MM.1S (cell line): ENCODE data around the gene PKD1.

Experiments used
- DNase-seq: peaks from one replicate; pipeline ENCODE4 v3.0.0-alpha.2; 2015
- H2AFZ ChIP-seq: fragments of 300-600 bp; sonication (generic); 2 replicates; pipeline ENCODE4 v1.6.0; 2016; ENCODE audit warnings: antibody characterized with exemption, low read length
- H3F3A ChIP-seq: fragments of 300-600 bp; sonication (generic); 2 replicates; pipeline ENCODE4 v1.6.1; 2016; ENCODE audit warnings: mild to moderate bottlenecking, antibody characterized with exemption, low read length, moderate library complexity, mixed read lengths; ENCODE audit not compliant: insufficient read depth
- H3K27ac ChIP-seq: fragments of 300-600 bp; sonication (generic); 2 replicates; pipeline ENCODE4 v1.5.1; 2016; ENCODE audit warnings: mild to moderate bottlenecking, low read length
- H3K27me3 ChIP-seq: fragments of 300-600 bp; sonication (generic); replicated peaks from 2 replicates; pipeline ENCODE4 v1.6.0; 2016; ENCODE audit warnings: low read length; ENCODE audit not compliant: insufficient read depth
- H3K36me3 ChIP-seq: fragments of 300-600 bp; sonication (generic); replicated peaks from 2 replicates; pipeline ENCODE4 v1.6.1; 2016; ENCODE audit warnings: mild to moderate bottlenecking, low read length, mixed read lengths; ENCODE audit not compliant: insufficient read depth
- H3K4me1 ChIP-seq: fragments of 300-600 bp; sonication (generic); 2 replicates; pipeline ENCODE4 v1.6.1; 2016; ENCODE audit warnings: low read length, mixed read lengths
- H3K4me2 ChIP-seq: fragments of 300-600 bp; sonication (generic); 2 replicates; pipeline ENCODE4 v1.6.0; 2016; ENCODE audit warnings: low read depth, low read length
- H3K4me3 ChIP-seq: fragments of 300-600 bp; sonication (generic); 2 replicates; pipeline ENCODE4 v1.5.1; 2016; ENCODE audit warnings: low read length, mixed read lengths
- H3K79me2 ChIP-seq: fragments of 300-600 bp; sonication (generic); 2 replicates; pipeline ENCODE4 v1.6.1; 2016; ENCODE audit warnings: mixed run types, low read length, mixed read lengths
- H3K9ac ChIP-seq: fragments of 300-600 bp; sonication (generic); 2 replicates; pipeline ENCODE4 v1.6.1; 2016; ENCODE audit warnings: low read length, mixed read lengths
- H3K9me2 ChIP-seq: fragments of 300-600 bp; sonication (generic); replicated peaks from 2 replicates; pipeline ENCODE4 v1.6.1; 2016; ENCODE audit warnings: mild to moderate bottlenecking, low read length, mixed read lengths; ENCODE audit not compliant: insufficient read depth
- H3K9me3 ChIP-seq: fragments of 300-600 bp; sonication (generic); replicated peaks from 2 replicates; pipeline ENCODE4 v1.6.1; 2016; ENCODE audit warnings: mild to moderate bottlenecking, low read length, mixed read lengths; ENCODE audit not compliant: insufficient read depth
- H4K20me1 ChIP-seq: fragments of 300-600 bp; sonication (generic); 2 replicates; pipeline ENCODE4 v1.6.1; 2016; ENCODE audit warnings: mild to moderate bottlenecking, low read length, moderate library complexity, mixed read lengths; ENCODE audit not compliant: insufficient read depth
- EZH2 ChIP-seq: fragments of 300-600 bp; sonication (generic); optimal IDR thresholded peaks from 2 replicates; pipeline ENCODE3; 2017; ENCODE audit warnings: low read depth, mild to moderate bottlenecking, antibody characterized with exemption, low read length, mixed read lengths
- EZH2phosphoT487 ChIP-seq: fragments of 300-600 bp; sonication (generic); IDR thresholded peaks from 2 replicates; pipeline ENCODE4 v1.6.1; 2018; ENCODE audit warnings: antibody characterized with exemption, low read length
- TF ChIP-seq, protein P1 (sequence below): fragments of 300-600 bp; sonication (generic); IDR thresholded peaks from 2 replicates; pipeline ENCODE4 v1.5.1; 2016; ENCODE audit warnings: antibody characterized with exemption, low read length, mixed read lengths

PKD1 gene

DNA sequence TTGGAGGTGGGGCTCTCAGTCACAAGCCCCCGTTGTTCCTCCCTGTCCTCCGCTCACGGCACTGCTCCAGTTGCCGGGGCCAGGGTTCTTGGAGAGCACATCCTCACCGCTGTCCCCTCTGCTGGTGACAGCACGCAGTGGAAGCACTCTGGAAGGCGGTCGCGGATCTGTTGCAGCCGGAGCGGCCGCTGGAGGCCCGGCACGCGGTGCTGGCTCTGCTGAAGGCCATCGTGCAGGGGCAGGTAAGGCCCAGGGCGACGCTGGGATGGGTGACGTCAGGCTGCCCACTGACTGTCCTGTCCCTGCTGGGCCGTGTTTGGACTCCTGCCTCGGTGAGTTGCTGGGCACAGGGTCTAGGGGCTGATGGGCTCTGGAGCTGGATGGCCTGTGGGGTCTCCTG is 82.5 kb downstream of the PKD1 start:
- H3F3A ChIP-seq, result no peaks in the 10 kb centered on the region
- H3K4me1 ChIP-seq, result peaks cover 4% of the 10 kb centered on the region
- H3K27me3 ChIP-seq, result no peaks in the 10 kb centered on the region
- no peaks in the 10 kb centered on the region for H3K9me3 ChIP-seq
- H3K9ac ChIP-seq, result no peak overlapping the region
- H3K4me2 ChIP-seq, result no peak overlapping the region
- peaks cover 16% of the 10 kb centered on the region for H3K79me2 ChIP-seq
- no peak overlapping the region for H3K27ac ChIP-seq
- H2AFZ ChIP-seq, result no peak overlapping the region
- TF ChIP-seq, protein P1, sequence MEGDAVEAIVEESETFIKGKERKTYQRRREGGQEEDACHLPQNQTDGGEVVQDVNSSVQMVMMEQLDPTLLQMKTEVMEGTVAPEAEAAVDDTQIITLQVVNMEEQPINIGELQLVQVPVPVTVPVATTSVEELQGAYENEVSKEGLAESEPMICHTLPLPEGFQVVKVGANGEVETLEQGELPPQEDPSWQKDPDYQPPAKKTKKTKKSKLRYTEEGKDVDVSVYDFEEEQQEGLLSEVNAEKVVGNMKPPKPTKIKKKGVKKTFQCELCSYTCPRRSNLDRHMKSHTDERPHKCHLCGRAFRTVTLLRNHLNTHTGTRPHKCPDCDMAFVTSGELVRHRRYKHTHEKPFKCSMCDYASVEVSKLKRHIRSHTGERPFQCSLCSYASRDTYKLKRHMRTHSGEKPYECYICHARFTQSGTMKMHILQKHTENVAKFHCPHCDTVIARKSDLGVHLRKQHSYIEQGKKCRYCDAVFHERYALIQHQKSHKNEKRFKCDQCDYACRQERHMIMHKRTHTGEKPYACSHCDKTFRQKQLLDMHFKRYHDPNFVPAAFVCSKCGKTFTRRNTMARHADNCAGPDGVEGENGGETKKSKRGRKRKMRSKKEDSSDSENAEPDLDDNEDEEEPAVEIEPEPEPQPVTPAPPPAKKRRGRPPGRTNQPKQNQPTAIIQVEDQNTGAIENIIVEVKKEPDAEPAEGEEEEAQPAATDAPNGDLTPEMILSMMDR, result no peak
- no peak for TF ChIP-seq EZH2
- TF ChIP-seq EZH2phosphoT487, result no peak
- no peak for DNase-seq
- H4K20me1 ChIP-seq, result no peaks in the 10 kb centered on the region
- no peaks in the 10 kb centered on the region for H3K9me2 ChIP-seq
- H3K36me3 ChIP-seq, result no peaks in the 10 kb centered on the region
- no peak overlapping the region for H3K4me3 ChIP-seq

DNA sequence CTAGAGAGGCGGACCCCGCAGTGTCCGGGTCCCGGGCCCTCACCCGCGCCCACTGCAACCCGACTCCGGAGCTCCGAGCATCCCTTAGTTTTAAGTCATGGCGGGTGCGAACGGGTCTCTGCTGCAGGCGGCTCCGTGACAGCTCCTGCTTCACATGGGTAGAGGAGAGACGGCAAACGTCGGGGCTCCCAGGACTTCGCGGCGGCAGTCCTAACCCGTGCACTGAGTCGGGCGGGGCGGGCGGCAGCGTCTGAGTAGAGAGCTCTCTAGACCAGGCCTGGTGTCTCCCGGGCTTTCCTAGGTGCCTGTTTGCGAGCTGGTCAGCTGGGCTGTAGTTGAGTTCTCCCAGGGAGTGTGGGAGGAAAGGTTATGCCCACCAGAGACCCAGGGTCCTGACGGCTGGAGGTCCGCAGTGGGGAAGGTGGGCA is 87.6 kb downstream of the PKD1 start:
- Histone ChIP-seq H3K9me3 (no peaks in the 10 kb centered on the region), H2AFZ (peak overlapping the region; percentile 91), H3K27ac (no peak overlapping the region), H3K79me2 (peaks cover 25% of the 10 kb centered on the region), H3K36me3 (no peaks in the 10 kb centered on the region), H3K4me3 (peak overlapping the region; percentile 89), H3K4me2 (peak overlapping the region; percentile 93), H3K9ac (peak overlapping the region; percentile 65; the same call in 1 of the 2 replicates), H4K20me1 (no peaks in the 10 kb centered on the region), H3K9me2 (no peaks in the 10 kb centered on the region), H3K27me3 (no peaks in the 10 kb centered on the region), H3K4me1 (peaks cover 4% of the 10 kb centered on the region), H3F3A (no peaks in the 10 kb centered on the region)
- TF ChIP-seq EZH2phosphoT487 (no peak), EZH2 (no peak)
- DNase-seq, result peak; percentile 21

DNA sequence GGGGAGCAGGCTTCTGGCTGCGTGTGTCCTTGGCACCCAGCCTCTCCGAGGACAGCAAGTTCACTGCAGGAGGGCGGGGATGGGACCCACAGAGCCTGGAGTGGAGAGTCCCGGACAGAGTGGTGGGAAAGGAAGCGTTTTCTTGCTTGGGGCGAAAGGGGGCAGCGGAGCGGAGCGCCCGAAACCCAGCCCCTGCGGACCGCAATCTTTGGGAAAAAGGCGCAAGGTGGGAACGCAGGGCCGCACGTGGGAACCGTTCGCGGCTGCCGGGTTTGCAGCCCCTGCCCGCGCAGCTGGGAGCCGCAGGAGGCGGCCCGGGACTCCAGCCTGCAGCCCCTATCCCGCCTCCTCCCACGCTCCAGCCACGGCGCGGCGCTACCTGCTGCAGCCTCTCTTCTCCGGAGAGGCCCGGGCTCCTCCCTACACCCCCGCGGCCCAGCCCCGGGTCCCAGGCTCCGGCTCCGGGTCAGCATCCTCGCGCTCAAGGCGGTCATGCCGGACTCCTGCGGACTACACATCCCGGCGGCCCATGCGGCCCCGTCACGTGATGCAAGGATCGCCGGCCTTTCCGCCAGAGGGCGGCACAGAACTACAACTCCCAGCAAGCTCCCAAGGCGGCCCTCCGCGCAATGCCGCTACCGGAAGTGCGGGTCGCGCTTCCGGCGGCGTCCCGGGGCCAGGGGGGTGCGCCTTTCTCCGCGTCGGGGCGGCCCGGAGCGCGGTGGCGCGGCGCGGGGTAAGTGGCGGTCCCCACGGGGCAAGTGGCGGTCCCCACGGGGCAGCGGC is 88.2 kb downstream of the PKD1 start, which contains the start of the genes NTHL1 and TSC2:
Gene NTHL1 (minus strand): TSS at position 505 of the 786 bp plus-strand sequence. CDS start 11 bp downstream, at position 494.
Gene TSC2 (plus strand): TSS at position 656 of the 786 bp plus-strand sequence. CDS start 631 bp downstream, outside the sequence.
- H3K9ac ChIP-seq, result peak within 1 kb of the TSS; percentile 65; the same call in 1 of the 2 replicates
- H3K27ac ChIP-seq, result no peak within 1 kb of the TSS
- peak within 1 kb of the TSS; percentile 89 for H3K4me3 ChIP-seq
- H3K36me3 ChIP-seq, result no peaks in the 10 kb centered on the region
- no peak for TF ChIP-seq EZH2phosphoT487
- TF ChIP-seq, protein P1, result no peak; the same call in 1 of the 2 replicates
- no peak for TF ChIP-seq EZH2
- H3K79me2 ChIP-seq, result peaks cover 25% of the 10 kb centered on the region
- H3K9me3 ChIP-seq, result no peaks in the 10 kb centered on the region
- peaks cover 4% of the 10 kb centered on the region for H3K4me1 ChIP-seq
- H4K20me1 ChIP-seq, result no peaks in the 10 kb centered on the region
- H3F3A ChIP-seq, result no peaks in the 10 kb centered on the region
- peak within 1 kb of the TSS; percentile 93 for H3K4me2 ChIP-seq
- peak; percentile 97 for DNase-seq
- H3K9me2 ChIP-seq, result no peaks in the 10 kb centered on the region
- H3K27me3 ChIP-seq, result no peaks in the 10 kb centered on the region
- H2AFZ ChIP-seq, result peak within 1 kb of the TSS; percentile 91
